IMR-90 (cell line): ENCODE data around the gene RAD51B.

ENCODE experiments used
- CEBPB ChIP-seq: IDR thresholded peaks from 2 replicates; pipeline ENCODE4 v1.6.1; 2012; ENCODE audit warnings: low read depth, low read length, improper control_type of control experiment
- POLR2A ChIP-seq: IDR thresholded peaks from 2 replicates; pipeline ENCODE4 v1.6.1; 2012; ENCODE audit warnings: mild to moderate bottlenecking, low read depth, low read length
- TF ChIP-seq, protein P1 (sequence below): conservative IDR thresholded peaks from 2 replicates; pipeline ENCODE4 v1.5.1; 2012; ENCODE audit warnings: mild to moderate bottlenecking, low read depth, low read length, improper control_type of control experiment

DNA sequence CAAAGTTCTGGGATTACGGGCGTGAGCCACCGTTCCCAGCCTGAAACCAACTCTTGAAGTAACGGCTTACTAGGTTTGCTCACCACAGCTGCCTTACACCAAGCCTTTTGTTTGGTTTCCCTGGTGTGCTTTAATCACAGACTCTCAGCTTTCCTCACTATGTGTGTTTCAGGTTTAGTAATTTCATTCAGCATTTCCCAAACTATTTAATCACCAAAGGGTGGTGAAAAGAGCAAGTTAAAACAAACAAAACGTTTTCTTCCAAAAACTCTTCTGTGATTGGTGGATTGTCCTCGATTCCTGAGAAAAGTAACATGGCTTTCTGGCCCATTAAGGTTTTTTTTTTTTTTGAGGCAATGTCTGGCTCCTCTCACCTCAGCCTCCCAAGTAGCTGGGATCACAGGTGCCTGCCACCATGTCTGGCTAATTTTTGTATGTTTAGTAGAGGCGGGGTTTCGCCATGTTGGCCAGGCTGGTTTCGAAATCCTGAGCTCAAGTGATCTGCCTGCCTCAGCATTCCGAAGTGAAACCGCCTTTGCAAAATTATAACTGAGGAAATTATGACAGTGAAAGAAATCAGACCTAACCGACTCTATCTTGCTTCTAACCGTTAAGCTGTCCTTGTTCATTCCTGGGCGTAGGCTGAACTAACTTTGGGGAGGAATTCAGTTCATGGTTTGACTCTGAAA lies 1.7 kb upstream of the RAD51B start:
- TF ChIP-seq POLR2A (no peak), CEBPB (no peak)
- TF ChIP-seq, protein P1, sequence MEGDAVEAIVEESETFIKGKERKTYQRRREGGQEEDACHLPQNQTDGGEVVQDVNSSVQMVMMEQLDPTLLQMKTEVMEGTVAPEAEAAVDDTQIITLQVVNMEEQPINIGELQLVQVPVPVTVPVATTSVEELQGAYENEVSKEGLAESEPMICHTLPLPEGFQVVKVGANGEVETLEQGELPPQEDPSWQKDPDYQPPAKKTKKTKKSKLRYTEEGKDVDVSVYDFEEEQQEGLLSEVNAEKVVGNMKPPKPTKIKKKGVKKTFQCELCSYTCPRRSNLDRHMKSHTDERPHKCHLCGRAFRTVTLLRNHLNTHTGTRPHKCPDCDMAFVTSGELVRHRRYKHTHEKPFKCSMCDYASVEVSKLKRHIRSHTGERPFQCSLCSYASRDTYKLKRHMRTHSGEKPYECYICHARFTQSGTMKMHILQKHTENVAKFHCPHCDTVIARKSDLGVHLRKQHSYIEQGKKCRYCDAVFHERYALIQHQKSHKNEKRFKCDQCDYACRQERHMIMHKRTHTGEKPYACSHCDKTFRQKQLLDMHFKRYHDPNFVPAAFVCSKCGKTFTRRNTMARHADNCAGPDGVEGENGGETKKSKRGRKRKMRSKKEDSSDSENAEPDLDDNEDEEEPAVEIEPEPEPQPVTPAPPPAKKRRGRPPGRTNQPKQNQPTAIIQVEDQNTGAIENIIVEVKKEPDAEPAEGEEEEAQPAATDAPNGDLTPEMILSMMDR: no peak
